Activated CD4-positive, alpha-beta T cell treated with anti-CD3 and anti-CD28 coated beads for 24 hours (primary cell): ENCODE results near the gene GAS2.

Source experiments
- DNase-seq, 2 donors: peaks; one replicate each; pipeline ENCODE4 v3.0.0-alpha.2; 2020; ENCODE audit warnings: low read depth in 2 of 2

Gene GAS2

DNA sequence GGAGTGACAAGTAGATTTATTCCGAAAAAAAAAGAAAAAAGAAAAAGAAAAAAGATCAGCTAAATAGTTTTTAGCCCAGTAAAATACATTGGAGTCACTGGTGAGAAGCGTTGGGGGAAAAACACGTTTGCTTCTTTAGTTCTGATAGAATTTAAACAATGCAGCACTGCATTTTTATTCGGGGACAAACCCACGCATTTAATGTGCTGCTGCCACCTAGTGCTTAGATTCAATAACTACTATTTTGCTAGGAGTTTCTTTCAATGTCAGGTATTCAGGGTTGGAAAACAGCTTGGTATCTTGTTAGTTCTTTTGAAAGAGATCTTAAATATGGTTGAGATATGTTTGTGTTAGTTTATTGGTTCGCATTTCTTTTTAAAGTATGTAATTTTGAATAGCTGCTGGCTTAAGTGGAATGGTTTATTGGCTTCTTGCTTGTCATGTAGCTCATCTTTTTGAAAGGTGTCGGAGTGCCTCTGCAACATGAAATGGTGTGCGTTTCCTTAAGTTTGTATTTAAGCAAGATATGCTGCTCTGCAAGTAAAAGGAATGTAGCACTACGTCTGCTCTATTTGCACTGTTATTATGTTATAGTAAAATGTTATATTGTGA is 121.2 kb downstream of the GAS2 start:
- peak in 1 of 2 donors; percentile 15 for DNase-seq

DNA sequence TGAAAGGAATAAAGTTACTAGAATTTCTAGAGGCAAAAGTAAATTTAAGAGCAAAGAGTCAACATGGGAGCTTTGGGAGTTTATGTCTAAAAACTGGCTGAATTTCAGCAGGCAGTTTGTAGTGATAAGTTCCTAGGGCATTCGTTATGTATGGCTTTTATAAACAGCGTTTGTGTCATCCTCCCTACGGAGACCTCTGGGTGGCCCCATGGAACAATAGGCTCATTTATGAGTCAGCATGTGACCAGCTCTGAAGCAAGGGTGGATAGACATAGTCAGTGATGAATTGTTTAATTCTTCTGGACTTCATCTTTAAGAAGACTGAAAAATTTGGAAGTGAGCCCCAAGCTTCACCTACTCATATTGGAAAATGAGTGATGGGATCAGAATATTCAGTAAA is 126.1 kb downstream of the GAS2 start:
- DNase-seq: no peak

DNA sequence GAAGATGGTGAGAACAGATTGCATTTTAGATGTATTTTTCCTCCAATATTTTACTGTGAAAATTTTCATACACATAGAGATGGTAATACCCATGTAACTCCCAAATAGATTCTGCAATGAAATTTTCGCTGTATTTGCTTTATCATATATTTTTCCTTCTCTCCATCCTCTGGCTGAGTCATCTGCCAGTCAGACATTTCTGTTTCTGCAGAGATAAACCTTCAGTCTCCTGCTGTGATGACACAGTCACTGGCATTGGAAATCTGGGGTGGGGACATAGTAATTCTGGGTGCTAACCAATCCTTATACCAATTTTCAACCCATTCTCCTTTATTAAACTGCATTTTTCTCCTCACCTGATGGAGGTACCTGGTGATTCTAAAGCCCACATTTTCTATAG is 129.5 kb downstream of the GAS2 start:
- DNase-seq: no peak

DNA sequence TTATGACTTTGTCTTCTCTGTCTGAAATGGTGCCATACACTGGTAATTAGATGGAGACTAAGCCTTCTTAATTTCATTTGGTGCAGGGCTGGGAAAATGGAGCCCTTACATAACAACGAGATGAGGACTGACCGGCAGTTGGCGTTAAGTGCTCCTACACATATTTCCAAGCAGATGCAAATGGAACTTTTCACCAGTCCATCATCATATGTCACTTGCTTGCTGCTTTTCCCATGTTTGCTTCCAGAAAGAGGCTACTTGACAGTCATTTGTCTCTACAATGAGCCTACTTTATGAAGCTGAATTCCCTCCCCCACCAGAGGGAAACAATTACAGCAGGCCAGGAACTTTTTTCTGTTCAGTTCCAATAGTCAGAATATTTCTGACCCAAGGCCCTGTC is 130.6 kb downstream of the GAS2 start:
- no peak for DNase-seq

DNA sequence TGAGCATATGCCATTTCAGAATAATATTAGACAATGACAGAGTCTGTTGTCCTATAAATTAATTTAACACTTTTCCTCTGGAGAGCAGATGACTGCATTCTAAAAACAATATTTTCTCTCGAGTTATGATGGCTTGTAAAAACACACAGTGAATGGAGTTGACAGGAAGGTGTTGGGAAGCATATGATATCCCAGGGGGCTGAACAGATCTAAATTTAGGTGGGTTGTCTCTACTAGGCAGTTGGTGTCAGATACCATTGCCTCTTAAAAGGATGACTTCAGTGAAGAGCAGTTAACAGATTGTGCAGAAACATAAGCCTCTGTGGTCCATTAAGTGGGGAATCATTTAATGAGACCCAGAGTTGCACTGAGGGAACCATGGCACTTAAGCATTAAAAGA is 132.5 kb downstream of the GAS2 start:
- DNase-seq: no peak

DNA sequence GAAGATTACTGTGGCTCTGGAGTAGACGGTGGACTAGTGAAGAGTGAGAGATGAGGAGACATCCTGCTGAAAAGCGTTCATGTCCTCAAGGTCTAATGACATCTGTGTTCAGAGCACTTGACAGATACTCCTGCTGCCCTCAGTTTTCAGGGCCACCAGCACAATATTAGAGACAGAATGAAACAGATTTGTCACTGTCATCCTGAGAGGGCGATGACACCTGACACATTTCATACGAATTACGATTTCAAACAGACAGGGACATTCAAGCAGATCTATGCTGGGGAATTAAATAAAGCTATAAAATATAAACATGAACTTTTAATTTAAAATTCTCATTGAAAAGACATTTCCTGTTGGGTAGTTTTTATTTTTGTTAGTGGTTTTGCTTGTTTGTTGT is 134.1 kb downstream of the GAS2 start:
- no peak for DNase-seq

DNA sequence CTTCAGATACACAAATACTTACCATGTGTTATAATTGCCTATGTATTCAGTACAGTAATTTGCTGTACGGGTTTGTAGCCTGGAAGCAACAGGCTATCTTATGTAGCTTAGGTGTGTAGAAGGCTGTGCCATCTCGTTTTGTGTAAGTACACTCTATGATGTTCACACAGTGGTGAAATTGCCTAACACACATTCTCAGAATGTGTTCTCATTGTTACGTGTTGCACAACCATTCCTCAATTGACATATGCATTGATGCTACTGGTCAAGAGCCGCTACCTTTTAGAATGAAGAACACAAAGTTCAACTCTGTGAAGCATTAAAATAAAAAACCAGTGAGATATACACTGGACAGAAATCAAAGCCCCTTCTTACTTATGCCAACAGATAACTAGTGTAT is 136.4 kb downstream of the GAS2 start:
- no peak for DNase-seq

DNA sequence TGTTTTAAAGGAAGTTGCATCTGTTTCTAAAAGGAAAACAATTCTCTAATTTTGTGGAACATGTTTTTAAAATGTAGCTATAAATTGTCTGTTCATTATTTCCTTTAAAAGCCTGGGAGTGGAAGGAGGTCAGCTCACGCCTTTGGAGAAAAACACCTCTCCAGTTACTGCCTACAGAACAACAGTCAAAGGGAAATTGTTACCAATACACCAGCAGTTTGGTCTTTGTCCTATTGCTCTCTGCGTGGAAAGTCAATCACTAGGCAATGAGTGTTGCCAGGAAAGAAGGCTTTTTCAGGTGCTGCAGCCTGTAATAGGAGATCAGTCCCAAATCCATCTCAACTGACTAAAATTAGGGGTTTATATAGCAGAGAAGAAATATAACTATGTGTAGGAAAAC is 141.0 kb downstream of the GAS2 start:
- no peak for DNase-seq

DNA sequence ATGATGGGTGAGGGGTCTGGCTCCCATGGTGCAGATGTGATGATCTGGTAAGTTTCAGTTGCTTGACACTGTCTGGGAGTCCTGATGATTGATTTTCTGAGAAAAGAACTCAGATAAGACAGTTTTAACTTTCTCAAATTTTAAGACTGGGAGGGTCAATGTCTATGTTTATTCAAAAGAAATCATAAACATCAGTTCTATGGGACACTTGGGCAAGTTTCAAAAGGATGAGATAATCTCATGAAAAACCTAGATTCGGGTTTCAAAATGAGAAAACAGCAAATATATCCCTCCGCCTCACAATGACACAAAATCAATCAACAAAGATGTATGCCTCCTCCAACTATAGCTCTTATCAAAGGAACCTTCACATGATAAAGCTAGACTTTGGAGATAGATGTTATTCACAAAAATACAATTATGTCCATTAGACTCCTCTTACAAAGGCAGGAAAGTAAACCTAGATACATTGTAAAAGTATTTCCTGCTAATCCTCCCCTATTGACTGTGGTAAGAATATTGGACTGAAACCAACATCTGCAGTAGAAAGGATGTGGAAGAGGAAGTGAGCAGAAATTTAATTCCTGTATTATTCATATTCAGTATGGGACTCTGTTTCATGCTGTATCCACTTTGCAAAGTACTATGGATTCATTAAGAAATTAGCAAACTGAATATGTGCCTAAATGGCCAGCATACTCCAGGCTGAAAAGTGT is 141.6 kb downstream of the GAS2 start:
- no peak for DNase-seq

DNA sequence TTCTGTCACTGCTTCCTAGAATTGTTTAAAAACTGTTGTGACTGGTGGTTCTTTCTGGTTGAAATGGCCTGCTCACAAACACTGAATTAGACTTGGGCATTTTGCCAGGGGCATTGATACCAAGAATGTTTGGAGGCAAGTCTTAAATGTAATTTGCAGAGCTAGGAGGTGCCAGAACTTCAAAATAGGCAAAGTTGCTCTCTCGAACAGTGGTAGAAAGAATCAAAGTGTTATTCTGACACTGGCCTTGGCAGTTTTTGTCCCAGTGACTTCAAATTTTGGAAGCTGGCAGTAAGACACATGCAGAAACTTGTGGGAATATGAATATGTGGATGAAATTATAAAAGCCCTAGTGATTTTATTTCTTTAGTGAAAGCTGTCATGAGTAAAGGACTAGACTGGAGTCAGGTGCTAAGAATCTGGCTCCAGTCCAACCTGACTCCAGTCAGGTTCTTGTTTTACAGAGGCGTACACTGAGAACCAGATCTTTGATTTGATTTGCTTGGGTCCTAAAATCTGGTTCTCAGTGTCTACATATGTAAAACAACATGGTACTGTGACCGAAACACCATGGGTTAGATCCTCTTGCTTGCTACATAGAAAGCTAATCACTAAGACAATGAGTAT is 142.3 kb downstream of the GAS2 start:
- DNase-seq: no peak

DNA sequence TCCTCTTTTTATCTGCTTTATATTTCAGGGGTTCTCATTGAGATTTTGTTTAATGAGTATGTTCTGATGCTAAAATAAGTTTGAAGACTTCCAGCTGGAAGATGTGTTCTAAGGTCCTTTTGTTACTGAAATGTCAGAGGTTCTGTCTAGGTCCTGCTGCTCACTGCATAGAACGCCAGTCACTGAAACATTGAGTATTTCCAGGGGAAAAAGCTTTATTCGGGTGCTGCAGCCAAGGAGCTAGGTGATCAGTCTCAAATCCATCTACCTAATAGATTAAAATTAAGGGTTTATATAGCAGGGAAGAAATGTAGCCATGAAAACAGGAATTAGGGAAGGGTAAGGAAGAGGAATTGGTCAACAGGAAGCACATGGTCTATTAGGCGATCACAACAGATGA is 143.5 kb downstream of the GAS2 start:
- DNase-seq: no peak

DNA sequence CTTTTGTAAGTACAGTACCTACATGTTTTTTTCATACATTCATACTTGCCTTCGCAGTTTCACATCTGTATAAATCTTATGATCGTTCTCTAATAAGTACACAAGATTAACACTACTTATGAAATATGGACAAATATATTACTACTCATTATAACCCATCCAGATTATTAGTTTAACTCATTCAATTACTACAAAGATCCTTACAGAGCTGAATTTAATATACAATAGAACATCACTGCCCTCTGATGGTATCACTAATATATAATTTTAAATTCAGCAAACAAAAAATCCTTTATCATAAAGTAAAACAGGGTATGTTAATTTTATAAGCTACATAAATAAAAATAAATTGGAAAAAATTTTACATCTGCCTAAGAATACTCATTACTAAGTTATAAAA is 155.8 kb downstream of the GAS2 start:
- DNase-seq: no peak

DNA sequence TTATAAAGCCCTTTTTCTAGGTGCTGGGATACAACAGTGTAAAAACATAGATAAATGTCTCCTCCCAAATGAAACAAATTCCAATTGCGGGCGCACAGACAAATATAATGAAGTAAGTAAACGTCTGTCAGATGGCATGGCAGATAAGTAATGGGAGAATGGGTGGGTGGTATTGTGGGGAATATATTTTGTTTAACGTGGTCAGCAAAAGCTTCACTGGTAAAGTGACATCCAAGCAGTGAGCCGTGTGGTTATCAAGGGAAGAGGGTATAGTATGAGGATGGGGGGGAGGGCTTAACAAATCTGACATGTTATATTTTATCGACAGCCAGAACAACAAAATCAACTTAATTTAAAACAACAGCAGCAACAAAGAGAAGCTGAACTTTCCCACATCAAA is 162.0 kb downstream of the GAS2 start:
- no peak for DNase-seq

DNA sequence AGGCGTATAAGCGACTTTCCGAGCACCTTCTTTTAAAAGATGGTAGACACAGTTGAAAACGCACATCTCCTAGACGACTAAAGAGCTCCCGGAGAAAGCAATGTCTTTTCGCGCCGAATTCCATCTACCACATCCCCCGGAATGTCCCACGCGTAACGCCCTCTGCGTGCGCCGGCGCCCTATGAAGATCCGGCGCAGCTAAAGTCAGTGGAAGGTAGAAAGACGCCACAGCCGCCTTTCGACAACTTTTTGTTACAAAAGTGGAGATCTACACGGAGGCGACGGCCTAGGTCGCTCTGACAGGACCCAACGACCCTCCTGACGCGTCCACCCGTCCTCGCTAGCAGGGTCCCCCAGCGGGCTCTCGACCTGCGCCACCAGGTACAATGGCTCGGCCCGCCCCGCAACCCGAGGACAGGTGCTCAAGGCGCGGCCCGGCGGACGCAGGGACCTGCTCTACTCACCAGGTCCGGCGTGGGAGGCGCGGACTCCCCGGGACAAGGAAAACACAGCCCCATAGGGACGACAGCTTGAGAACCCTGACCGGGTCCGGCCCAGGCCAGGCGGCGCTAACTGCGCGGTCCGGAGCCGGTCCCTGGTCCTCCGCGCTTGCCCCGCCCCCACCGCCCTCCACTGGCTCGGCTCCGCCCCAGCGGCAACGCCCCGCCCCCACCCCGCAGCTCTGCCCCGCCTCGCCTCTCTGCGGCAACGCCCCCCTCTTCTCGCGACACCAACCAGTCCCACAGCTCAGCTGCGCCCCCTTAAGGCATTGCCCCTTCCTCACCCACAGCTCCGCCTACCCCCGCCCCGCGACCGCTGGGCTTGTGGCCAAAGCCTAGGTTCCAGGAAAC is 163.0 kb downstream of the GAS2 start, which contains the start of gene SVIP:
Gene SVIP (minus strand): TSS at position 571 of the 851 bp plus-strand sequence. CDS start 53 bp downstream, at position 518.
- peak; percentile 92 to 94 for DNase-seq

DNA sequence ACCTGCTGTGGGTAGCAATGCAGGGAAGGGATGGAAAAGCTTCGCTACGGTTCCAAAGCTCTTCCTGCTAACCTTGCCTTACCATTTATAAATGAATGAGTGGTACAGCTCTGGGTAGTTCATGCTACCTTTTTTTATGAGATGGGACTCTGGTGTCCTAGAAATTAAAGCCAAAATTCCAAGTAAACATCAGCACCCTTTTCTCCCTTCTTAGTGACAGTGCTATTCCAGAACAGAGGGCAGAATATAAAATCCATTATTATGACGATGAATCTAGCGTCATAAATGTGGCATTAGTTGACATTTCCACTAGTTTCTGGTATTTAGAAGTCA is 163.6 kb downstream of the GAS2 start:
- no peak for DNase-seq

DNA sequence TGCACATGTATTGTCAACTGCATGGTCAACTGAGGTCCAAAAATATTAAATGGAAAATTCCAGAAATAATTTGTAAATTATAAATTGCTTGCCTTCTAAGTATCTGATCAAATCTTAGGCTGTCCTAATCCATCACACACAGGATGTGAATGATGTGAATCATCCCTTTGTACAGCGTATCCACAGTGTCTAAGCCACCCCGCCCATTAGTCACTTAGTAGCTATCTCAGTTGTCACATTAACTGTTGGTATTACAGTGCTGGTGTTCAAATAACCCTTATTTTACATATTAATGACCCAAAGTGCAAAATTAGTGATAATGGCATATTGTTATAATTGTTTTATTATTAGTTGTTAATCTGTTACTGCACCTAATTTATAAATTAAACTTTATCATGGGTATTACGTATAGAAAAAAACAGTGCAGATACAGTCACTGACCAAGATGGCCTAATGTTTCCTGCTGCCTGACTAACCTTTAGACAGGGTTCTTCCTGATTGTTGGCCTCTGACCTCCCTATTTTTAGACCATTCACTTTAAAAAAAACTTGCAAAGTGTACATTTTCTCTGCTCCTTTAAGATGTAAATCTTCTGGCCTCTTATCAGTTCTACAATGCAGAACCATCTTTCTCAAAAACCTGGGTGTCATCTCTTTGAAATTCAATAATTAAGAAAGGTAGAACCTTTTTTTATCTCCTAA is 166.1 kb downstream of the GAS2 start:
- DNase-seq: no peak

DNA sequence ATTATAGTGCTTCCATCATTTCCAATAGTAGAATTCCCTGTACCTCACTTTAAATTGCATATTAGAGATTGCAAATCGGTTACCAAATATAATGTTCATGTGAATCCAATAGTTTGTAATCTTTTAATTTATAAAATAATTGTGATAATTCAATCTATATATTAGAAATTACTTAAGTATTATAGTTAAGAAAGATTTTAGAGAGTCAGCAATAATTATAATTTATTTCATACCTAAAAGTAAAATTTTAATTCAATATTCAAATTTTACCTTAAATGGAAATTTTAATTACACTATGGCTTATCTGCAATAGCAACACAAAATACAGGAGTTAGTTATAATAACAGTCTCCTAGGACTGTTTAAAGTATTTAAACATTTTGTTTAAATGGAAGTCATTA is 180.3 kb downstream of the GAS2 start:
- no peak for DNase-seq

DNA sequence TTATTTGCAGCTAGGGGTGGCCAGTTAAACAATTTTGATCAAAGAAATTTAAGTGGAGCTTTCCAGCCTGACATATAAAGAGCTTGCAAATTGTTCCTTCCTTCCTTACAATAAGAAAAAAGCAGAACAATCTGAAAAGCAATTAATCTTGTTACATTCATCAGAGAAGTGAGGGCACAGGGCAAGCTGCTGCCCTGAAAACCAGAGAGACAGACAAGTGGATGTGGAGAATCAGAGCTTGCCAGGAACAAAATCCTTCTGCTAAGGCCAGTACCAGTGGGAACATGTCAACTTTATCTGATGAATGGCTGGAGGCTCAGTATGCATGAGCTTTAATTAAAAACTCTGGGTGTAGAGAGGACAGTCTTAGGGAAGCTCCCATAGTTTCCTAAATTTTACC is 185.1 kb downstream of the GAS2 start:
- DNase-seq: no peak

DNA sequence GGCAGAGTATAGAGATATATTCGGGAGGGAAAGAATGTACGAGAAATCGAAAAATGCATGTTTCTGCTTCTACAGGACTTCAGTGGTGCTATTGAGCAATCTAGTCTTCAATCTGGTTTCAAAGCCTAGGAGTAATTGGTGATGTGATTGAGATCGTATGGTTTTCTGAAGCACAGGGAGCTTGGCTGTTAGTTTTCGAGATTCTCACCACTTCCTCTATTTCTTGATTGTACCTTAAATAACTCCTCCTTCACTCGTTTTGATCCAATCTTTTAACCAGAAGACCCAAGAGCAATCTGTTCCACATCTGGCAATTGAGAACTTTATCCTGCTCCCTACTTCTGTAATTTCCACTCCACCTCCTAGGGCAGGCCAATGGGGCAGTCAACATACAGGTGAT is 193.3 kb downstream of the GAS2 start:
- DNase-seq: no peak

DNA sequence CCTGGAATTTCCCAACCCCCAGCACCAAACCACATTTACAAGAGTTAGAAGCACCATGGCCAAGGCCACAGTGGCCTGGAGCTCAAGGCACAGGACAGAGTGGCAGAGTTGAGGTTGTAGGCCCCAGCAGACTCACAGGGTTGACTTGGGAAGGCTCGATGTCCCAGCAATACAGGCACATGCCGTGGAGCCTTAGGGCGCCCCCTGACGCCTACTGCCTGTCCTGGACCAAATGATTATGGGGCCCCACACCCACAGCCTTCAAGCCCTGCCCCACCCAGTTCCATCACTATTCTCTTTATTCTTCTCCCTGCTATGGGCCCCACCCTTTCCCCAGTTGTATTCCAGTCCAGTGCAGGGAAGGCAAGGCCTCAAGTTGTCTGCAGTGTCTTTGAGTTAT is 193.8 kb downstream of the GAS2 start, which contains the start of gene CCDC179:
Gene CCDC179 (minus strand): TSS at position 234 of the 400 bp plus-strand sequence. CDS start 53 bp downstream, at position 181.
- DNase-seq: no peak
